DMS53 treated with DMSO at 0.1 percent for 48 hours (cell line): ENCODE measurements around the gene SORCS2.

Source experiments
- DNase-seq: peaks from one replicate; lab custom pipeline; 2025; ENCODE audit not compliant: unreplicated experiment; lab: John Stamatoyannopoulos, UW

The SORCS2 gene

GRCh38 chr4:7399440-7400234 lies 207.3 kb downstream of the SORCS2 start:
- no peak for DNase-seq

GRCh38 chr4:7400671-7401298 lies 208.4 kb downstream of the SORCS2 start:
- DNase-seq = no peak

- DNase-seq = peak; percentile 23
Observed at GRCh38 chr4:7402526-7402925, 210.2 kb downstream of the SORCS2 start.

- DNase-seq = no peak
Observed at GRCh38 chr4:7403001-7403400, 210.7 kb downstream of the SORCS2 start.

GRCh38 chr4:7408166-7408565 lies 215.8 kb downstream of the SORCS2 start:
- DNase-seq = no peak

GRCh38 chr4:7410446-7410845 lies 218.1 kb downstream of the SORCS2 start:
- DNase-seq = no peak

DNA sequence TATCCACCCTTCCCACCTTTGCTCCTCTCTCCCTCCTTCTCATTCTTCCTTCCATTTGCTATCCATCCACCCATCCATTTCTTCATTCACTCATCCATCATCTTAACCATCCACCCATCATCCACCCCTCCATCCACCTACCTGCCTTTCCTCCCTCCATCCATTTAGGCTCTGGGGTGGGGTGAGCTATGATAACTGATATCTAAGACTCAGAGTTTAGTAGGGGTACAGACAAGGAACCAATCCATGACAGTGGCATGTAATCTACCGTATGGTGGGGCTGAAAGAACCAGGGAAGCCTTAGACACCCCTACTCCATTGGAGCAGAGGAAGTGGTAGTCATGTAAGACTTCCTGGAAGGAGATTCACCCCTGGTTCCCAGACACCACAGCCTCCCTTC lies 219.2 kb downstream of the SORCS2 start:
- no peak for DNase-seq

DNA sequence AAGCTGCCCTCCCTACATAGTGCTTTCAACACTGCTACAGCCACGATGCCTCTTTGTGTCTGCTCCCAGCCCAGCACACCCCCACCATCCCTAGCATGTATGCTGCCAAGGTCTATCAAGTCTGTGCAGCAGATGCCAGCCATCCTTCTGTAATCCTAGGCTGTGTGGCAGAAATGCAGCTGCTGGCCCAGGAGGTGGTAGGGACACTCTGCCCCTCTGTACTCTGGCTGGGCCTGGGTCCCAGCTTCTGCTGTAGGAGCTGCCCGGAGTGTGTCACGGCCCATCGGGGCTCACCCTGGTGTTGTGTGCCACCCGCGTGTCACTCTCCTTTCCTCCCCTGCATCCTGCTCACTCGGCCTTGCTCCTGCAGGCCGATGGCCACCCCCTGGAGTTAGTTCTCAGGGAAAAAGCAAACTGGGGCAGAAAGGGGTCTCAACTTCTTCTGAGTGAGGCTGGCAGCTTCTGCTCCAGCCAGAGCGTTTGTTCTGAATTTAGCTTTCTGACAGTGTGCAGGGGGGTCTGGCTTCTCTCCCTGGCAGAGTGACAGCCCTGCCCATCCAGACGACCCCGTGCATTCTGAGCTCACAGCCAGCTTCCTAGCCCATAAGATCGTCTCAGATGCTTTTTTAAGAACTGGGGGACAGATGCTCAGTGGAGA lies 219.7 kb downstream of the SORCS2 start:
- DNase-seq = no peak

DNA sequence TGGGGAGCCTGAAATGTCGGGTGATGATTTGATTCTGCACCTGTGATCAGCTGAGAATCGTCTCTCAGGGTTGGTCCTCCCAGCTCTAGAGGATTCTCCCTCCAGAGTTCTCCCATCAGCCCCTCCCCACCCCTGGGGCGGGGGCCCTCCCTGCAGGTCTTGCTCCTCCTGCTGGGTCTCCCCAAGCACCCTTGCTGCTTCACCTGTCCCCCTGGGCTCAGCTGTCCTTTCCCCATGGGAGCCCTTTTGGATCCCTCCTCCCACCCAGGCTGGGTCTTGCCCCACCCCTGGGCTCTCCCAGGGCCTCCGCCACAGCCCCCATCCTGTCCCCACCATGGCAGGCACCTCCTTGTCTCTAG lies 220.2 kb downstream of the SORCS2 start:
- no peak for DNase-seq

DNA sequence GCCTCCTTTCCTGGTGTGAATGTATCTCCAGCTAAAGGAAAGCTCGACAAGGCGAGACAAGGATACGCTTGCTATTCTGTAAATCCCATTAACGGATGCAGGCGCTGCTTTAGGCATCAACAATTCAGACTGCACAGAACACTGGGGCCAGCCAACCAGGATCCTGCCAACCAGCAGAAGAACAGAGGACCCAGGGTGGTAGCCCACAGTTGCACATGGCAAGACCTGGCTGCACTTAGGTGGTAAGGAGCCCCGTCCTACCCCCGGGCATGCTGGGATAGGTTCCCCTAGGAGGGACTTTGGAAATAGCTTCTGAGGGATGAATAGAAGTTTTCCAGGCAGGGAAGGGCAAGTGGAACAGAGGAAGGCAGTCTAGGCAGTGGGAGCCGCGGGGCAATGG lies 221.7 kb downstream of the SORCS2 start:
- no peak for DNase-seq

DNA sequence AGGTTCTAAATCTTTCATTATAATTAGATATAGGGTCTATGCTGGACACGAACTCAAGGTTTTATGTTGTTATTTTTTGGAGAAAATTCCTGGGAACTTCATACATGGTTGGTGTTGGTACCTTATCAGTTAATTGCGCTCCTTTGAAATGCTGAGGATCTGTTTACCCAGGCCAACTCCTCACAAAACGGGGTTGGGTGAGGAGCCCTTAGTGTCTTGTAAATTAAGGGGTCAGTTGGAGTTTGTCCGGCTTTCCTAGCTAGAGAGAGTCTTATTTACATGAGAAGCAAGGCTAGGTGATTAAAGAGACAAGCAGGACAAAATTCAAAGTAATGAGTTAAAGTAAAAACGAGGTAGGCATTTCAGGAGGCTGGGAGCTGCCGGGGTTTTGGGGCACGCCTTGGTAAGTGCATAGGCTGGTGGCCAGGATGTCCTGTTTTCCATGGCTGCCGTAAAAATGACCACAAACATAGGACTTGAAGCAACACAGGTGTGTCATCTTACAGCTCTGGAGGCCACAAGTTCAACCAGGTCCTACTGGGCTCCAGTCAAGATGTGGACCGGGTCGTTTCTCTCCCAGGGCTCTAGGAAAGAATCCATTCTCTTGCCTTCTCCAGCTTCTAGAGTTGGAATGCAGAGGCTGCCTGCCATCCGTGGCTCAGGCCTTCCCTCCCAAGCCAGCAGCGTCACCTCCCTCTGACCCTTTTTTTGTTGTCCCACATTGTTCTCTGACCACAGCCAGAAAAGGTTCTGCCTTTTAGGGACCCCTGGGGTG lies 222.6 kb downstream of the SORCS2 start:
- no peak for DNase-seq

DNA sequence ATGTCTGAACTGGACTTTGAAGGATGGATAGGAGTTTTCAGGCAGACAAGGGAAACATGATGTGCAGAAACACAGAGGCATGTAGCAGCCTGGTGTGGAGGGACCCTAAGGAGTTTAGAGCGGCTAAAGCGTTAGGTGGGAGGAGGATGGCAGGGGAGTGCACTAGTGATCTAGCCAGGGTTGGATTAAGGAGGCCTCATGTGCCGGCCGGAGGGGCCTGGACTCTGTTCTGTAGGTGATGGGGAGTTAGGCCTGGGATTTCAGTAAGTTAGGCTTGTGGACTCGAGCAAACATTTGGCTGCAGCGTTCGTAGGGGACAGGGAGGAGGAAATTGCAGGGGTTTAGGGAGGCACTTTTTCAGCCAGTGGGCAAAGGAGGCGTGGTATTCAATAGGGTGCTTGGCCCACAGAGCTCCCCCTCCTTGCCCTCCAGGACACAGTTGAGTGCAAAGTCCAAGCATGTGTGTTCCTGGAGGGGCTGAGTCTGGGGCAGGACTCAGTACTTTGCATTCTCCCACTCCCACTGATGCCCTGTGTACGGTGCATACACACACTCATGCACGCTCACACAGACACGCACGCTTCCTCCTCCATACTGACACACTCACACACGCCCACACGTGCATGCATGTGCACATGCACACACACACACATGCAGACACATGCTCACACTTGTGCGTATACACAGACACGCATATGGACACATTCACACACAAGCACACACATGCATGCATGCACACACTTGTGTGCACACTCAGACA lies 223.8 kb downstream of the SORCS2 start:
- no peak for DNase-seq

DNA sequence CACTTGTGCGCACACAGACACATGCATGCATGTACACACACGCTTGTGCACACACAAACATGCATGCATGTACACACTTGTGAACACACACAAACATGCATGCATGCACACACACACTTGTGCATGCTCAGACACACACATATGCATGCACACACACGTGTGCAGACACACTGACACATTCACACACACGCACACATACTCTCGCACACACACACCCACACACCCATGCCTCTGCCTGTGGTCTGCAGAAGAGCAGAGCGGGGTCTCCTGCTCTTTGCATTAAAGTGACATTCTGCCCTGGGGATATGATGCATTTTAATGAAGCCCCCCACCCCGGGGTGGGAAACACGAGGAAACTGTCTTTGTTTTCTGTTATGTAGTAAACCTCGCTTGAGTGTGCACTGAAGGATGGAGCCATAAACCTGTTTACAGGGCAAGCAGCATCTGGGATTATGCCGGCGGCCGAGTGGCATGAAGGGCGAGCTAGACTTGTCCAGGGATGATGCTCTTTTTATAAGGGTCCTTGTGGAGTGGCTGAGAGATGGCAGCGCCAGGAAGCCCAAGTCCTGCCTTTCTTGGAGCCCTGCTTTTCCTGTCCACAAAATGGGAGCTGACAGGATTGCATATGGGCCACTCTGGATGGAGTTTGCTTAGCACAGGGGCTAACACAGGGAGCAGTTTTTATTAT lies 224.6 kb downstream of the SORCS2 start:
- no peak for DNase-seq

GRCh38 chr4:7417639-7418038 lies 225.3 kb downstream of the SORCS2 start:
- DNase-seq = no peak

- DNase-seq = no peak
Observed at GRCh38 chr4:7418131-7418943, 226.0 kb downstream of the SORCS2 start.

GRCh38 chr4:7419961-7420660 lies 227.8 kb downstream of the SORCS2 start:
- no peak for DNase-seq

DNA sequence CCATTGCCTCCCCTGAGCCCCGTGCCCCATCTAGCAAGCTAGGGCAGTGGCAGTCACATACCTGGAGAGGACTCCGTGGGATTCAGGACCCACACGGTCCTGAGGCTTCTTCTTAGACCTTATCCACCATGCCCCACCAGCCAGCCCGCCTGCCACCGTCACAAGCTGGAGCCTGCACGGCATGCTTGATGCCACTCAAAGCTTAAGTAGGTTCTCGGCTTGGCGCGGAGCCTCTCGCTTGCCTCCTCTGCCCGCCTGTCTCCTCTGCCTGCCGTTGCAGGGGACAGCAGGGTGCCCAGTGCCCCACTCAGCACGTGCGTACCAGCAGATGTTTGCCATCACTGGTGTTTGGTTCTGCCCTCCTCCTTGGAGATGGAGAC lies 228.3 kb downstream of the SORCS2 start:
- no peak for DNase-seq

DNA sequence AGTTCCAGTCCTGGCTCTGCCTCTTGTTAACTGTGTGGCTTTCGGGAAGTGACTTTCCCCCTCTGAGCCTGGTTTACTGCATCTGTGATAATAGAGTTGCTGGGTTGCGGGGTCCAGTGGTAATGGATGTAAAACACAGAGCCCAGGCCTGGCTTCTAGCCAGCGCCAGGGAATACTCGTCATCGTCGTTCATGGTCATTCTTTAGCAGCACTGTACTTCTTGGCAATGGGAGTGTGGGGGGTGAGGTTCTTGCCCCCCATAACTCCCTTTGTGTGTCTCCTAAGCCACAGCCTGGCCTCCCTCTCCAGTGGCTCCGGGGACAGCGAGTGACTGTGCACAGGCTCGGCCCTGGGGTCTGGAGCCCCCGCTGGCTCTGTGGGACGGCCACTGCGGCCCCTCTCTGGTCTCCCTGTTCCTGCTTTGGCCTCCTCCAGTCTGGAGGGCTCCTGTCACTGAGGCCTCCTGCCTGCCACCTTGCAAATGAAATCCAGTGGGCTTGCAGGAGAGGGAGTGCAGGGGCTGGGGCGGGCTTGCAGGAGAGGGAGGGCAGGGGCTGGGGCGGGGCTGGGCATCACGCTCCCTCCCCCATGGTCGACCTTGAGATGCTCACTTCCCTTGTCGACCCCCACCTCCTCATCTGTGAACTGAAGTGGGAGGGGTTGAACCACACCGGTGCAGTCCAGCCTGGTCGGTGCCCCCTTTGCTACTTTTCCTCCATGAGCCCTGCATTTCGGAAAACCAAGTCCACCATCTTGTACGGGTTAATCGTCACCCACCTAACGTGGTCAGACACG lies 229.2 kb downstream of the SORCS2 start:
- no peak for DNase-seq
